ENCODE measurements around the gene CCDC57.

CCDC57 gene

GRCh38 chr17:82062076-82062983, 150.3 kb downstream of the CCDC57 start:
- no peaks in the 10 kb centered on the region for H3K9me3 ChIP-seq (ENCODE audit: control insufficient read depth, insufficient read depth, low read length)
- H3K4me1 ChIP-seq (ENCODE audit: insufficient read depth, low read length) = no peaks in the 10 kb centered on the region
- peaks cover 17% of the 10 kb centered on the region for H3K36me3 ChIP-seq (ENCODE audit: insufficient read depth, low read length)
- H3K9ac ChIP-seq (ENCODE audit: low read depth, low read length) = no peak overlapping the region

- Histone ChIP-seq H3K36me3 (ENCODE audit: insufficient read depth, low read length) (peaks cover 17% of the 10 kb centered on the region), H3K9ac (ENCODE audit: low read depth, low read length) (no peak overlapping the region), H3K4me1 (ENCODE audit: insufficient read depth, low read length) (no peaks in the 10 kb centered on the region), H3K9me3 (ENCODE audit: control insufficient read depth, insufficient read depth, low read length) (no peaks in the 10 kb centered on the region)
Observed at GRCh38 chr17:82061047-82061925, 151.4 kb downstream of the CCDC57 start.

- H3K9ac ChIP-seq (ENCODE audit: low read depth, low read length) = no peak overlapping the region
- no peaks in the 10 kb centered on the region for H3K9me3 ChIP-seq (ENCODE audit: control insufficient read depth, insufficient read depth, low read length)
- H3K36me3 ChIP-seq (ENCODE audit: insufficient read depth, low read length) = peaks cover 17% of the 10 kb centered on the region
- no peaks in the 10 kb centered on the region for H3K4me1 ChIP-seq (ENCODE audit: insufficient read depth, low read length)
Observed at GRCh38 chr17:82060614-82061013, 152.0 kb downstream of the CCDC57 start.

- H3K9ac ChIP-seq (ENCODE audit: low read depth, low read length) = no peak overlapping the region
- H3K4me1 ChIP-seq (ENCODE audit: insufficient read depth, low read length) = no peaks in the 10 kb centered on the region
- no peaks in the 10 kb centered on the region for H3K9me3 ChIP-seq (ENCODE audit: control insufficient read depth, insufficient read depth, low read length)
- H3K36me3 ChIP-seq (ENCODE audit: insufficient read depth, low read length) = peaks cover 17% of the 10 kb centered on the region
Observed at GRCh38 chr17:82060001-82060380, 152.7 kb downstream of the CCDC57 start.

- Histone ChIP-seq H3K36me3 (ENCODE audit: insufficient read depth, low read length) (peaks cover 20% of the 10 kb centered on the region), H3K9ac (ENCODE audit: low read depth, low read length) (no peak overlapping the region), H3K9me3 (ENCODE audit: control insufficient read depth, insufficient read depth, low read length) (no peaks in the 10 kb centered on the region), H3K4me1 (ENCODE audit: insufficient read depth, low read length) (no peaks in the 10 kb centered on the region)
Observed at GRCh38 chr17:82059272-82060000, 153.2 kb downstream of the CCDC57 start.

GRCh38 chr17:82058855-82059249, 153.8 kb downstream of the CCDC57 start:
- Histone ChIP-seq H3K36me3 (ENCODE audit: insufficient read depth, low read length) (peaks cover 20% of the 10 kb centered on the region), H3K9me3 (ENCODE audit: control insufficient read depth, insufficient read depth, low read length) (no peaks in the 10 kb centered on the region), H3K9ac (ENCODE audit: low read depth, low read length) (no peak overlapping the region), H3K4me1 (ENCODE audit: insufficient read depth, low read length) (no peaks in the 10 kb centered on the region)

- Histone ChIP-seq H3K9me3 (ENCODE audit: control insufficient read depth, insufficient read depth, low read length) (no peaks in the 10 kb centered on the region), H3K4me1 (ENCODE audit: insufficient read depth, low read length) (no peaks in the 10 kb centered on the region), H3K9ac (ENCODE audit: low read depth, low read length) (no peak overlapping the region), H3K36me3 (ENCODE audit: insufficient read depth, low read length) (peaks cover 20% of the 10 kb centered on the region)
Observed at GRCh38 chr17:82058230-82058854, 154.3 kb downstream of the CCDC57 start.

GRCh38 chr17:82056729-82057621, 155.7 kb downstream of the CCDC57 start:
- Histone ChIP-seq H3K9ac (ENCODE audit: low read depth, low read length) (no peak overlapping the region), H3K9me3 (ENCODE audit: control insufficient read depth, insufficient read depth, low read length) (no peaks in the 10 kb centered on the region), H3K36me3 (ENCODE audit: insufficient read depth, low read length) (peaks cover 14% of the 10 kb centered on the region), H3K4me1 (ENCODE audit: insufficient read depth, low read length) (no peaks in the 10 kb centered on the region)

- peaks cover 11% of the 10 kb centered on the region; the same call in 1 of the 2 replicates for H3K36me3 ChIP-seq (ENCODE audit: insufficient read depth, low read length)
- no peak overlapping the region for H3K9ac ChIP-seq (ENCODE audit: low read depth, low read length)
- H3K4me1 ChIP-seq (ENCODE audit: insufficient read depth, low read length) = no peaks in the 10 kb centered on the region
- H3K9me3 ChIP-seq (ENCODE audit: control insufficient read depth, insufficient read depth, low read length) = no peaks in the 10 kb centered on the region
Observed at GRCh38 chr17:82055965-82056728, 156.5 kb downstream of the CCDC57 start.

- peaks cover 10% of the 10 kb centered on the region; the same call in 1 of the 2 replicates for H3K36me3 ChIP-seq (ENCODE audit: insufficient read depth, low read length)
- H3K4me1 ChIP-seq (ENCODE audit: insufficient read depth, low read length) = no peaks in the 10 kb centered on the region; the same call in 1 of the 2 replicates
- no peak overlapping the region for H3K9ac ChIP-seq (ENCODE audit: low read depth, low read length)
- H3K9me3 ChIP-seq (ENCODE audit: control insufficient read depth, insufficient read depth, low read length) = no peaks in the 10 kb centered on the region
Observed at GRCh38 chr17:82055023-82055964, 157.3 kb downstream of the CCDC57 start.

- no peak overlapping the region for H3K9ac ChIP-seq (ENCODE audit: low read depth, low read length)
- no peaks in the 10 kb centered on the region for H3K9me3 ChIP-seq (ENCODE audit: control insufficient read depth, insufficient read depth, low read length)
- H3K4me1 ChIP-seq (ENCODE audit: insufficient read depth, low read length) = no peaks in the 10 kb centered on the region; the same call in 1 of the 2 replicates
- peaks cover 7% of the 10 kb centered on the region; the same call in 1 of the 2 replicates for H3K36me3 ChIP-seq (ENCODE audit: insufficient read depth, low read length)
Observed at GRCh38 chr17:82054351-82055022, 158.2 kb downstream of the CCDC57 start.
